ENCODE data around the gene FMN2.

The FMN2 gene

GRCh38 chr1:240199758-240200645, 108.3 kb downstream of the FMN2 start:
- DNase-seq: no peak

GRCh38 chr1:240201931-240202330, 110.2 kb downstream of the FMN2 start:
- DNase-seq: no peak

- DNase-seq: no peak
Observed at GRCh38 chr1:240207073-240207709, 115.5 kb downstream of the FMN2 start.

GRCh38 chr1:240210026-240210425, 118.3 kb downstream of the FMN2 start:
- no peak for DNase-seq

GRCh38 chr1:240212556-240212955, 120.9 kb downstream of the FMN2 start:
- no peak for DNase-seq

GRCh38 chr1:240217403-240217802, 125.7 kb downstream of the FMN2 start:
- no peak for DNase-seq

GRCh38 chr1:240219104-240219503, 127.4 kb downstream of the FMN2 start:
- no peak for DNase-seq

- DNase-seq: no peak
Observed at GRCh38 chr1:240226102-240226501, 134.4 kb downstream of the FMN2 start.

- no peak for DNase-seq
Observed at GRCh38 chr1:240230816-240231215, 139.1 kb downstream of the FMN2 start.

GRCh38 chr1:240232530-240232929, 140.8 kb downstream of the FMN2 start:
- no peak for DNase-seq

GRCh38 chr1:240234485-240235210, 143.0 kb downstream of the FMN2 start:
- no peak for DNase-seq

GRCh38 chr1:240235521-240236288, 144.0 kb downstream of the FMN2 start:
- DNase-seq: no peak

GRCh38 chr1:240237305-240237721, 145.6 kb downstream of the FMN2 start:
- DNase-seq: no peak

- no peak for DNase-seq
Observed at GRCh38 chr1:240239309-240239708, 147.6 kb downstream of the FMN2 start.

GRCh38 chr1:240241278-240241677, 149.6 kb downstream of the FMN2 start:
- DNase-seq: no peak

GRCh38 chr1:240242601-240243144, 151.0 kb downstream of the FMN2 start:
- DNase-seq: no peak

- DNase-seq: no peak
Observed at GRCh38 chr1:240244968-240245628, 153.4 kb downstream of the FMN2 start.

GRCh38 chr1:240245629-240246020, 153.9 kb downstream of the FMN2 start:
- no peak for DNase-seq

- no peak for DNase-seq
Observed at GRCh38 chr1:240247899-240248298, 156.2 kb downstream of the FMN2 start.

GRCh38 chr1:240254006-240254405, 162.3 kb downstream of the FMN2 start:
- no peak for DNase-seq

GRCh38 chr1:240254778-240255291, 163.2 kb downstream of the FMN2 start:
- no peak for DNase-seq
